Stimulated activated CD8-positive, alpha-beta memory T cell treated with anti-CD3 and anti-CD28 coated beads, Interleukin-15, amount 100 ng/mL, for 48 hours (primary cell): ENCODE data around the gene FCGR2B.
"Not testable (repeated sequence)": the region's sequence is repeated elsewhere in the genome, so short reads cannot be mapped to it uniquely, and the experiment has no call there.

Experiments used
- DNase-seq, 2 donors: peaks; one replicate each; pipeline ENCODE4 v3.0.0-alpha.2; 2020; ENCODE audit warnings: low read depth in 2 of 2

The FCGR2B gene

GRCh38 chr1:161647507-161648360 lies 15.2 kb upstream of the FCGR2B start:
- not testable (repeated sequence) for DNase-seq

- DNase-seq = not testable (repeated sequence)
Observed at GRCh38 chr1:161653541-161653940, 9.4 kb upstream of the FCGR2B start.

GRCh38 chr1:161653971-161654370 lies 9.0 kb upstream of the FCGR2B start:
- not testable (repeated sequence) for DNase-seq

- DNase-seq = not testable (repeated sequence)
Observed at GRCh38 chr1:161658524-161658923, 4.4 kb upstream of the FCGR2B start.

- DNase-seq = not testable (repeated sequence)
Observed at GRCh38 chr1:161661660-161662311, 1.2 kb upstream of the FCGR2B start.

- DNase-seq = not testable (repeated sequence)
Observed at GRCh38 chr1:161663569-161663968, 626 bp downstream of the FCGR2B start.

- not testable (repeated sequence) for DNase-seq
Observed at GRCh38 chr1:161664689-161665088, 1.7 kb downstream of the FCGR2B start.

- DNase-seq = not testable (repeated sequence)
Observed at GRCh38 chr1:161671045-161672020, 8.4 kb downstream of the FCGR2B start.

GRCh38 chr1:161673437-161673836 lies 10.5 kb downstream of the FCGR2B start:
- DNase-seq = not testable (repeated sequence)

GRCh38 chr1:161674447-161674846 lies 11.5 kb downstream of the FCGR2B start:
- not testable (repeated sequence) for DNase-seq

GRCh38 chr1:161674908-161675307 lies 12.0 kb downstream of the FCGR2B start:
- DNase-seq = not testable (repeated sequence)

- no peak for DNase-seq
Observed at GRCh38 chr1:161676441-161676840, 13.5 kb downstream of the FCGR2B start.

- no peak for DNase-seq
Observed at GRCh38 chr1:161676958-161677689, 14.2 kb downstream of the FCGR2B start.

- DNase-seq = no peak
Observed at GRCh38 chr1:161678500-161678899, 15.6 kb downstream of the FCGR2B start.

GRCh38 chr1:161681879-161682278 lies 18.9 kb downstream of the FCGR2B start:
- DNase-seq = no peak

- no peak for DNase-seq
Observed at GRCh38 chr1:161688946-161689345, 26.0 kb downstream of the FCGR2B start.

- no peak for DNase-seq
Observed at GRCh38 chr1:161691846-161692245, 28.9 kb downstream of the FCGR2B start.

- not testable (repeated sequence) for DNase-seq
Observed at GRCh38 chr1:161693020-161693712, 30.2 kb downstream of the FCGR2B start.

GRCh38 chr1:161698302-161698701 lies 35.4 kb downstream of the FCGR2B start:
- DNase-seq = not testable (repeated sequence)

- no peak for DNase-seq
Observed at GRCh38 chr1:161702250-161702649, 39.3 kb downstream of the FCGR2B start.
